SH-SY5Y (cell line): Measurements from ENCODE around the gene ACO2.

Experiments used
- GATA2 ChIP-seq: IDR thresholded peaks from 2 replicates; pipeline ENCODE4 v1.6.1; 2011; ENCODE audit warnings: mild to moderate bottlenecking, low read depth, low read length
- GATA3 ChIP-seq: IDR thresholded peaks from 2 replicates; pipeline ENCODE4 v1.6.1; 2011; ENCODE audit warnings: low read depth, mild to moderate bottlenecking, low read length, moderate library complexity

DNA sequence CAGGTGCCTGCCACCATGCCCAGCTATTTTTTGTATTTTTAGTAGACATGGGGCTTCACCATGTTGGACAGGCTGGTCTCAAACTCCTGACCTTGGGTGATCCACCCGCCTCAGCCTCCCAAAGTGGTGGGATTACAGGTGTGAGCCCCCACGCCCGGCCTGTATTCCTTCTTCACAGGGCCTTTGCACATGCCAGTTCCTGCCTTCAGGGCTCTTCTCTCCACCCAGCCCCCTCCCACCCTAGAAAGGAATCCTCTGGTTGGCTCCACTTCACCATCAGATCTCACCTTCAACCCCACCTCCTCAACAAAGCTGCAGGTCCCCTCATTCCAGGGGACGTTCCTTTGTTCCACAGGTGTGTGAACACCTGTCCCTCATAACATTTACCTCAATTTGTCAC lies 73.3 kb downstream of the ACO2 start:
- TF ChIP-seq GATA2 (no peak), GATA3 (no peak)
